A549 treated with Hydrocortisone at 1 μM for 4 hours (cell line): Measurements from ENCODE around the gene SLC26A1. TPM values are rescaled to one million over a fixed set of nuclear protein-coding genes. Genes with fewer than 3 reads are reported as not detected.

Experiments used
- total RNA-seq: library from RNA; stranded (reverse); fragments of 200-300 nt; extraction: Qiagen RNA extraction; gene quantifications from 5 replicates; pipeline ENCODE4 v1.2.3, GENCODE V29; 2022

The SLC26A1 gene
- total RNA-seq: 0.14 to 0.44 TPM (median 0.17 TPM) in 5 replicates

GRCh38 chr4:993111-994029 lies at the start of gene SLC26A1:
TSS of gene SLC26A1 (minus strand) at chr4:993404. CDS start at chr4:991703, 1,701 bp downstream.

GRCh38 chr4:1011022-1011665 lies 17.9 kb upstream of the SLC26A1 start, which contains the start of gene FGFRL1:
TSS of gene FGFRL1 (plus strand) at chr4:1011626. CDS start at chr4:1012486, 860 bp downstream.

GRCh38 chr4:986879-987623 lies 6.2 kb downstream of the SLC26A1 start, which contains the start of gene IDUA:
TSS of gene IDUA (plus strand) at chr4:987044. CDS start at chr4:987085, 41 bp downstream.

GRCh38 chr4:973431-974397 lies 19.5 kb downstream of the SLC26A1 start, which contains the start of gene DGKQ:
TSS of gene DGKQ (minus strand) at chr4:973569. CDS start at chr4:973482, 87 bp downstream.

Other genes with a start within 250 kb of the SLC26A1 start
- gene CPLX1, start 167.3 kb downstream of the SLC26A1 start, total RNA-seq: 0.29 to 0.66 TPM (median 0.61 TPM) in 5 replicates
- 35.5 to 50.3 TPM (median 45.9 TPM) in 5 replicates for gene GAK, start 61.1 kb downstream of the SLC26A1 start, total RNA-seq
- gene TMEM175, start 60.9 kb downstream of the SLC26A1 start, total RNA-seq: 8.6 to 13.9 TPM (median 9.9 TPM) in 5 replicates
- gene DGKQ, start 19.8 kb downstream of the SLC26A1 start, total RNA-seq: 4.9 to 7.9 TPM (median 6.6 TPM) in 5 replicates
- 7.4 to 11.7 TPM (median 10.3 TPM) in 5 replicates for gene IDUA, start 6.4 kb downstream of the SLC26A1 start, total RNA-seq
- 14.6 to 20.3 TPM (median 19.4 TPM) in 5 replicates for gene FGFRL1, start 18.2 kb upstream of the SLC26A1 start, total RNA-seq
- 1.4 to 2.8 TPM (median 2.4 TPM) in 5 replicates for gene RNF212, start 120.2 kb upstream of the SLC26A1 start, total RNA-seq
- gene SPON2, start 179.2 kb upstream of the SLC26A1 start, total RNA-seq: 0.31 to 1.0 TPM (median 0.39 TPM) in 5 replicates